Esophagus squamous epithelium (tissue), 4 donors: ENCODE results near the gene SUV39H1.

Experiments used
- POLR2A ChIP-seq, 4 donors: fragments of 450-650 bp; IDR thresholded peaks; one replicate each; pipeline ENCODE4 v1.6.1; 2017; ENCODE audit warnings: antibody characterized with exemption in 4 of 4, mild to moderate bottlenecking in 4 of 4, moderate library complexity in 3 of 4
- TF ChIP-seq, protein P1 (sequence below), 6 experiments: fragments of 450-650 bp in 4 of 6; fragments of 200-600 bp in 2 of 6; sonication (generic) in 2 of 6; IDR thresholded peaks; one replicate each; pipeline ENCODE4 v1.5.1; 2016 to 2019; ENCODE audit warnings: antibody characterized with exemption in 6 of 6, mild to moderate bottlenecking in 4 of 6, moderate library complexity in 4 of 6

DNA sequence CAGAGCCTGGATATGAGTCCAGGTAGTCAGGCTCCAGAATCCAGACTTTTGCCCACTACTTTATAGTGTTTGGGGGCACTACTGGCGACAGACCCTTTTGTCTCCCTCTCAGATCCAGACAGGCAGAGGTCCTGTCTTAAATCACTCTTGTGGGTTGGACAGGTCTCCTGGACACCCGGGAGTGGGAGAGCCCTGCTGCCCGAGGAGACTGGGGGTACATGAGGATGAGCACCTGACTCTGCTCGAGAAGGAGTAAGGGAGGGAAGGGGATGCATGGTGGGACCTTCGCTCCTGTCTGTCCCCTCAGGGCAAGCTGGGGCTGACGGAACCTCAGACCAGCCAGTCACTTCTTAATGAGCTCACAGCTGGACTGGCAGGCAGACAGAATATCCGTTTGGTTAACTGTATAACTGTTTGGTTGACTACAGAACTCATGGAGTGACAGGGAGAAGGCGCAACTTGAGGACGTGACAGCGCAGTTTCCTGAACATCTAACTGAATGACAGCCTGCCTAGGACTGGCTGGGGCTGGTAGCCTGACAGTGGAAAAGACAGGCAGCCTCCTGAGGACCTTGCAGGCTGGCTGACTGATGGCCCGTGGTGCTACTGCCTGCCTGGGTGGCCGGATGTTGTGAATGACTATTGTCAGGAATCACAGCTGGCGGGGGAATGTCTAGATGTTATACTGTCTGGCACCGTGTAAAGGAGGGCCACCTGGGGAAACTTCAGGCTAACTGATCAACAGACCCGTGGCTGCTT is 1.6 kb upstream of the SUV39H1 start:
- TF ChIP-seq, protein P1, sequence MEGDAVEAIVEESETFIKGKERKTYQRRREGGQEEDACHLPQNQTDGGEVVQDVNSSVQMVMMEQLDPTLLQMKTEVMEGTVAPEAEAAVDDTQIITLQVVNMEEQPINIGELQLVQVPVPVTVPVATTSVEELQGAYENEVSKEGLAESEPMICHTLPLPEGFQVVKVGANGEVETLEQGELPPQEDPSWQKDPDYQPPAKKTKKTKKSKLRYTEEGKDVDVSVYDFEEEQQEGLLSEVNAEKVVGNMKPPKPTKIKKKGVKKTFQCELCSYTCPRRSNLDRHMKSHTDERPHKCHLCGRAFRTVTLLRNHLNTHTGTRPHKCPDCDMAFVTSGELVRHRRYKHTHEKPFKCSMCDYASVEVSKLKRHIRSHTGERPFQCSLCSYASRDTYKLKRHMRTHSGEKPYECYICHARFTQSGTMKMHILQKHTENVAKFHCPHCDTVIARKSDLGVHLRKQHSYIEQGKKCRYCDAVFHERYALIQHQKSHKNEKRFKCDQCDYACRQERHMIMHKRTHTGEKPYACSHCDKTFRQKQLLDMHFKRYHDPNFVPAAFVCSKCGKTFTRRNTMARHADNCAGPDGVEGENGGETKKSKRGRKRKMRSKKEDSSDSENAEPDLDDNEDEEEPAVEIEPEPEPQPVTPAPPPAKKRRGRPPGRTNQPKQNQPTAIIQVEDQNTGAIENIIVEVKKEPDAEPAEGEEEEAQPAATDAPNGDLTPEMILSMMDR (IDR thresholded peaks at IDR 0.05) = no peak
- no peak for TF ChIP-seq POLR2A (IDR thresholded peaks at IDR 0.05)
